Type B pancreatic cell (in vitro differentiated cells): ENCODE measurements around the gene PTPRC. TPM values are rescaled to one million over a fixed set of nuclear protein-coding genes. Genes with fewer than 3 reads are reported as not detected.

ENCODE experiments used
- DNase-seq: peaks from one replicate; pipeline ENCODE4 v3.0.0; 2021; ENCODE audit warnings: mixed read lengths; ENCODE audit not compliant: unreplicated experiment; ENCODE audit errors: extremely low spot score
- H3K27ac Mint-ChIP-seq: 2 replicates; pipeline ENCODE4 v1.8.0; 2021; ENCODE audit warnings: mild to moderate bottlenecking, mixed read lengths
- H3K27me3 Mint-ChIP-seq: 2 replicates; pipeline ENCODE4 v1.8.0; 2021; ENCODE audit warnings: mixed read lengths
- H3K36me3 Mint-ChIP-seq: 2 replicates; pipeline ENCODE4 v1.8.0; 2021; ENCODE audit warnings: mixed read lengths
- H3K4me1 Mint-ChIP-seq: one replicate; pipeline ENCODE4 v1.8.0; 2021; ENCODE audit warnings: mixed read lengths; ENCODE audit not compliant: unreplicated experiment
- H3K4me3 Mint-ChIP-seq: 2 replicates; pipeline ENCODE4 v1.8.0; 2021; ENCODE audit warnings: mild to moderate bottlenecking, mixed read lengths
- H3K9me3 Mint-ChIP-seq: 2 replicates; pipeline ENCODE4 v1.8.0; 2021; ENCODE audit warnings: mixed read lengths
- CTCF ChIP-seq: fragments of 200-600 bp; sonication (generic); conservative IDR thresholded peaks from 2 replicates; pipeline ENCODE4 v1.5.0; 2021; ENCODE audit warnings: antibody characterized with exemption, mild to moderate bottlenecking
- total RNA-seq: library from RNA; stranded (reverse); gene quantifications from 2 replicates; pipeline ENCODE4 v1.2.1, GENCODE V29; 2021; ENCODE audit warnings: low replicate concordance

PTPRC gene
- total RNA-seq, 1 donor from 2014 or later, result not detected

- H3K9me3 Mint-ChIP-seq, result no peaks in the 10 kb centered on the region
Observed at GRCh38 chr1:198725090-198725489, 86.2 kb downstream of the PTPRC start.

GRCh38 chr1:198726455-198726854 lies 87.6 kb downstream of the PTPRC start:
- Mint-ChIP-seq H3K27ac (no peak overlapping the region), H3K4me3 (no peak overlapping the region), H3K4me1 (no peaks in the 10 kb centered on the region), H3K36me3 (no peaks in the 10 kb centered on the region), H3K27me3 (no peaks in the 10 kb centered on the region), H3K9me3 (no peaks in the 10 kb centered on the region)
- no peak for TF ChIP-seq CTCF
- no peak for DNase-seq

More at GRCh38 chr1:198725090-198725489, 86.2 kb downstream of the PTPRC start:
- Mint-ChIP-seq H3K4me3 (no peak overlapping the region), H3K4me1 (no peaks in the 10 kb centered on the region), H3K27ac (no peak overlapping the region), H3K27me3 (no peaks in the 10 kb centered on the region), H3K36me3 (no peaks in the 10 kb centered on the region)
- TF ChIP-seq CTCF, result no peak
- DNase-seq, result no peak

- no peak overlapping the region for H3K4me3 Mint-ChIP-seq
- no peaks in the 10 kb centered on the region for H3K9me3 Mint-ChIP-seq
- no peak overlapping the region for H3K27ac Mint-ChIP-seq
- TF ChIP-seq CTCF, result no peak
- no peaks in the 10 kb centered on the region for H3K4me1 Mint-ChIP-seq
- no peaks in the 10 kb centered on the region for H3K36me3 Mint-ChIP-seq
- DNase-seq, result no peak
- H3K27me3 Mint-ChIP-seq, result no peaks in the 10 kb centered on the region
Observed at GRCh38 chr1:198729195-198729863, 90.5 kb downstream of the PTPRC start.

- H3K27ac Mint-ChIP-seq, result no peak overlapping the region
- no peaks in the 10 kb centered on the region for H3K9me3 Mint-ChIP-seq
- no peak for TF ChIP-seq CTCF
- H3K4me1 Mint-ChIP-seq, result no peaks in the 10 kb centered on the region
- H3K27me3 Mint-ChIP-seq, result no peaks in the 10 kb centered on the region
- DNase-seq, result no peak
- no peak overlapping the region for H3K4me3 Mint-ChIP-seq
- H3K36me3 Mint-ChIP-seq, result no peaks in the 10 kb centered on the region
Observed at GRCh38 chr1:198730952-198731351, 92.1 kb downstream of the PTPRC start.

GRCh38 chr1:198734323-198735008 lies 95.6 kb downstream of the PTPRC start:
- Mint-ChIP-seq H3K36me3 (no peaks in the 10 kb centered on the region), H3K27ac (no peak overlapping the region), H3K4me1 (no peaks in the 10 kb centered on the region), H3K4me3 (no peak overlapping the region), H3K27me3 (no peaks in the 10 kb centered on the region), H3K9me3 (no peaks in the 10 kb centered on the region)
- no peak for TF ChIP-seq CTCF
- no peak for DNase-seq
